ENCODE measurements around the gene CEP89.
"Not testable (repeated sequence)": the region's sequence is repeated elsewhere in the genome, so short reads cannot be mapped to it uniquely, and the experiment has no call there.

CEP89 gene

GRCh38 chr19:32890841-32891240 lies 80.9 kb downstream of the CEP89 start:
- DNase-seq: no peak

- DNase-seq: no peak
These were observed 81.4 kb downstream of the CEP89 start for GRCh38 chr19:32890326-32890725.

- DNase-seq: no peak
These were observed 82.4 kb downstream of the CEP89 start for GRCh38 chr19:32889137-32889934.

- no peak for DNase-seq
These were observed 84.1 kb downstream of the CEP89 start for GRCh38 chr19:32887572-32888215.

- DNase-seq: no peak
These were observed 85.5 kb downstream of the CEP89 start for GRCh38 chr19:32886241-32886640.

GRCh38 chr19:32885255-32885654 lies 86.5 kb downstream of the CEP89 start:
- DNase-seq: not testable (repeated sequence)

- no peak for DNase-seq
These were observed 90.0 kb downstream of the CEP89 start for GRCh38 chr19:32881766-32882165.

- DNase-seq: no peak
These were observed 91.1 kb downstream of the CEP89 start for GRCh38 chr19:32880622-32881021.

GRCh38 chr19:32879741-32880140 lies 92.0 kb downstream of the CEP89 start:
- no peak for DNase-seq

- DNase-seq: no peak
These were observed 92.8 kb downstream of the CEP89 start for GRCh38 chr19:32878988-32879387.

- DNase-seq: no peak
These were observed 93.6 kb downstream of the CEP89 start for GRCh38 chr19:32877977-32878745.

- DNase-seq: no peak
These were observed 94.3 kb downstream of the CEP89 start for GRCh38 chr19:32877323-32877912.

- DNase-seq: no peak
These were observed 94.9 kb downstream of the CEP89 start for GRCh38 chr19:32876919-32877285.

- no peak for DNase-seq
These were observed 95.4 kb downstream of the CEP89 start for GRCh38 chr19:32876236-32876918.

GRCh38 chr19:32875428-32875827 lies 96.3 kb downstream of the CEP89 start:
- no peak for DNase-seq

GRCh38 chr19:32874605-32875004 lies 97.2 kb downstream of the CEP89 start:
- no peak for DNase-seq

- DNase-seq: no peak
These were observed 98.4 kb downstream of the CEP89 start for GRCh38 chr19:32873247-32873959.

GRCh38 chr19:32872391-32872790 lies 99.4 kb downstream of the CEP89 start:
- no peak for DNase-seq

- DNase-seq: no peak
These were observed 100.7 kb downstream of the CEP89 start for GRCh38 chr19:32870981-32871451.

GRCh38 chr19:32869966-32870573 lies 101.7 kb downstream of the CEP89 start:
- no peak for DNase-seq

GRCh38 chr19:32869369-32869965 lies 102.3 kb downstream of the CEP89 start, which contains the start of gene SLC7A9:
Gene SLC7A9 (minus strand): TSS chr19:32869767. CDS start chr19:32868534, 1,233 bp downstream.
- DNase-seq: no peak
